PFSK-1 (cell line): Measurements from ENCODE around the gene BLOC1S1.

Source experiments
- POLR2AphosphoS5 ChIP-seq: IDR thresholded peaks from 2 replicates; pipeline ENCODE4 v1.6.1; 2012; ENCODE audit warnings: low read depth, mild to moderate bottlenecking, control low read depth, low read length, moderate library complexity
- REST ChIP-seq, 2 experiments: IDR thresholded peaks; 2 replicates each; pipeline versions ENCODE4 v1.6.1 to v1.8.0; 2011 to 2012; ENCODE audit warnings: low read depth in 2 of 2, low read length in 2 of 2, control low read depth in 1 of 2, inconsistent platforms in 1 of 2, mild to moderate bottlenecking in 1 of 2, moderate library complexity in 1 of 2; ENCODE audit not compliant: insufficient read depth in 1 of 2
- TAF1 ChIP-seq: IDR thresholded peaks from 2 replicates; pipeline ENCODE4 v1.6.1; 2012; ENCODE audit warnings: low read length, control low read depth, borderline replicate concordance; ENCODE audit not compliant: insufficient read depth

DNA sequence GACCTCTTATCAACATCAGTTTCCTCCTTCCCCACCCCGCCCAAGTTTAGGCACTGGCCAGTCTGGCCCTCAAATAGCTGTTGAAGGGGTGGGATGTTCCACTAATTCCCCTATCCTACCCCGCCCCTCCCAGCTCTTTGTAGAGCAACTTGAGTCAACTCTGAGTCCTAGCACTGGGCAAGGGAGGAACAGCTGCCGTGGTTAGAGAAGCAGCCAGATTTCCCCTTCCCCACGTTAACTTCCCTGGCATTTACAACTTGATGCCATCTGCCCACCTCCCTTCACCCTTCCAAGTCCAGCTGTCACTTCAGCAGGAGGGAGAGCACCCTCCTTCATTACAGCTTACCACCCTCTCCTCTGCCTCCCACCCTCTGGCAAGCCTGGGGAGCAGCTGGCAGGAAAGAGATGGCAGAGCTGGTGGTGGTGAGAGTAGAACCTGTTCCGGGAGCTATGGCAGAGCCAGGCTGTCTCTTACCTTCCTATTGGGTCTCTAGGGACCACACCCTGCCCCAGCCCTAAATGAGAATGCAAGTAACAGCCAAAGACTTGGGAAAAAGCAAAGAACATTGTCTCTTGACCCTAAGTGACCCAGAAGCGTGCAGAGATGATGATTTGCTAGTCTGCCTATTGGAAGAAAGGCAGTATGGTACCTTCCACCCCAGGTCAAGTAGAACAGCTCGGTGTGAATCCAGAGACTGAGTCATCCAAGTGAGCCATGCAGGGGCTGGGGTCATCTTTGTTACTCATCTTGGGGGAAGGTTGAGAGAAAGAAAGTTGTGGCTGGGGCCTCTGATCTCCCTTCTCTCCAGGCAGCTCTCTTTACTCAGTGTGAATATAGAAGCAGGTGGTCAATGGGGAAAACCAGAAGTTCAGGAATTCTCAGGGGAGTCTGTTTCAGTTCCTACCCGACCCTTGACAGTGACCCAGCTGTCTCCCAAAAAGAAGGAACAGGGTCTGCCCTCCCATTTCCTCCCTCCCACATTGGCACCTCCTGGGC, 1.5 kb downstream of the BLOC1S1 start:
- TF ChIP-seq REST (IDR thresholded peaks at IDR 0.05; ENCODE audit: insufficient read depth in 1 of 2, low read depth in 2 of 2, low read length in 2 of 2) (no peak), TAF1 (no peak), POLR2AphosphoS5 (no peak)
